NCI-H748 (cell line): ENCODE results near the gene JMJD1C.
"Not testable (repeated sequence)": the region's sequence is repeated elsewhere in the genome, so short reads cannot be mapped to it uniquely, and the experiment has no call there.

ENCODE experiments used
- DNase-seq: peaks from one replicate; lab custom pipeline; 2025; ENCODE audit not compliant: unreplicated experiment; lab: John Stamatoyannopoulos, UW

The JMJD1C gene

GRCh38 chr10:63365976-63366765 lies 99.6 kb downstream of the JMJD1C start:
- DNase-seq = no peak

- no peak for DNase-seq
These were observed 100.9 kb downstream of the JMJD1C start for GRCh38 chr10:63364918-63365317.

DNA sequence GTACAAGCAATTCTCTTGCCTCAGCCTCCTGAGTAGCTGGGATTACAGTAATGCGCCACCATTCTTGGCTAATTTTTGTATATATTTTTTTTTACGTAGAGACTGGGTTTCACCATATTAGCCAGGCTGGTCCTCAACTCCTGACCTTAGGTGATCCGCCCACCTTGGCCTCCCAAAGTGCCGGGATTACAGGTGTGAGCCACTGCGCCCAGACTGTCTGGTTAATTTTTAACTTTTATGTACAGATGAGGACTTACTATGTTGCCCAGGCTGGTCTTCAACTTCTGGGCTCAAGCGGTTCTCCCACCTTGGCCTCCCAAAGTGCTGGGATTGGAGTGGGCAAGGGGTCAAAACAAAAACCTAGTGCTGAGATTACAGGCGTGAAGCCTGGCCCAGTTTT lies 101.8 kb downstream of the JMJD1C start:
- no peak for DNase-seq

DNA sequence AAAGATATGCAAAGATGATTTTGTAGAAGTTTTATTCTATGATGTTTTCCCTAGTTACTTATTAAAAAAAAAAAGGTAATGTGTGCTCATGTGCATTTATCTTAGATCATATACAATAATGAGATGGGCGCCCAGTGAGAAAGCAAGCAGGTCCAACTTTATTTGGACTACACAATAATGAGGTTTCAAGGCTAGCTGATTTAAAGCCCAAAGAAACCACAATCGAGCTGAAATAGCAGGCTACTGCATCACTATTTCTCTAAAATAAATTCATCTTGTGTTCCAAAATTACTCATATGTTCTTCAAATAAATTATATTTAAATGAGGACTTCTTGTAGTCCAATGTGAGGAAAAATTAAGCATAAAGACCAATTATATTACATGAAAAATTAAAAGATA lies 110.1 kb downstream of the JMJD1C start:
- DNase-seq = no peak

DNA sequence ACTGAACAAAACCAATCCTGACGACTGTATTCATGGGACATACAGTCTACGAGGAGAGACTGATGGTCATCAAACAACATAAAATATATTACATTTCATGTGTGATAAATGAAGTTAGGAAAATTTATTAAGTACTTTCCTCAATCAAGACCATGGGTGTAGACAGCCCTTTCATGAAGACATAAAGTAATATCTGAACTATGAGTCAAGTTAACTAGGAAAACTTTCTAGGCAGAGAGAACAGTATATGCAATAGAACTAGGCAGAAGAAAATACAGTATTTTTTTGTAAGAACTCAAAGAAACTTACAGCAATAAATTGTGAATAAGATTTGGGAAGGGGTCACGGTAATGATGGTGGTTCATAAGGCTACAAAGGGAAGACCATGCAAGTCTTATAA lies 112.8 kb downstream of the JMJD1C start:
- no peak for DNase-seq

DNA sequence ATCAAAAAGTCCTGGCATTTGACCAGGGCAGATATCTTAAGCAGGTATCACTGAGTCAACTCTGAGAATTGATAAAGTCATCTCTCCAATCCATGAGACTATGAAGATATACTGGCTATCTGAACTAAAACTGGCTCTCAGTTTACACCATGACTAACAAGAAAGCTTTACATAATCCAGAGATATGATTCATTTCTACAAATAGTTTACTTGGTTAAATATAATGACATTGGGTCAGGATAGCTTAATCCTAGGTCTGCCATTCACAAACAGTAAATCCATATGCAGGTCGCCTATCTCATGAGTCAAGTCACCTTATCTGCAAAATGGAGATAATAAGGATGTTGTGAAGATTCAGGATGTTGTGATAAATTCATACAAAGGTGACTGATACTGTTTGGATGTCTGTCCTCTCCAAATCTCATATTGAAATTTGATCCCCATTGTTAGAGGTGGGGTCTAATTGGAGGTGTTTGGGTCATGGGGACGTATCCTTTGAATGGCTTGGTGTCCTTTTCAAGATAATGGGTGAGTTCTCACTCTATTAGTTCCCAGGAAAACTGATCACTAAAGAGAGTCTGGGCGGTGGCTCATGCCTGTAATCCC lies 117.4 kb downstream of the JMJD1C start:
- no peak for DNase-seq

- DNase-seq = no peak
These were observed 119.7 kb downstream of the JMJD1C start for GRCh38 chr10:63346015-63346441.

DNA sequence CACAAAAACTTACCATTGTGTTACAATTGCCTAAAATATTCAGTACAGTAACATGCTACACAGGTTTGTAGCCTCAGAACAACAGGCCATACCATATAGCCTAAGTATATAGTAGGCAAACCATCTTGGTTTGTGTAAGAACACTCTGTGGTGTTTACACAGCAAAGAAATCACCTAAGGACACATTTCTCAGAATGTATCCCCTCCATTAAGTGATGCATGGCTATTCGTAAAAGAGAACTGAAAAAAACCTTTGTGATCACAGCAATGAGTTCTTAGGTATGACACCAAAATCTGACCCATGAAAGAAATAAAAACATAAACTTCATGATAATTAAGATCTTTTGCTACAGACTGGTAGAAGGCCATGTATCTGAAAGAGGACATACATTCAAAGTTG lies 121.5 kb downstream of the JMJD1C start:
- DNase-seq = no peak

GRCh38 chr10:63343476-63343875 lies 122.3 kb downstream of the JMJD1C start:
- DNase-seq = no peak

GRCh38 chr10:63339640-63340039 lies 126.1 kb downstream of the JMJD1C start:
- not testable (repeated sequence) for DNase-seq

DNA sequence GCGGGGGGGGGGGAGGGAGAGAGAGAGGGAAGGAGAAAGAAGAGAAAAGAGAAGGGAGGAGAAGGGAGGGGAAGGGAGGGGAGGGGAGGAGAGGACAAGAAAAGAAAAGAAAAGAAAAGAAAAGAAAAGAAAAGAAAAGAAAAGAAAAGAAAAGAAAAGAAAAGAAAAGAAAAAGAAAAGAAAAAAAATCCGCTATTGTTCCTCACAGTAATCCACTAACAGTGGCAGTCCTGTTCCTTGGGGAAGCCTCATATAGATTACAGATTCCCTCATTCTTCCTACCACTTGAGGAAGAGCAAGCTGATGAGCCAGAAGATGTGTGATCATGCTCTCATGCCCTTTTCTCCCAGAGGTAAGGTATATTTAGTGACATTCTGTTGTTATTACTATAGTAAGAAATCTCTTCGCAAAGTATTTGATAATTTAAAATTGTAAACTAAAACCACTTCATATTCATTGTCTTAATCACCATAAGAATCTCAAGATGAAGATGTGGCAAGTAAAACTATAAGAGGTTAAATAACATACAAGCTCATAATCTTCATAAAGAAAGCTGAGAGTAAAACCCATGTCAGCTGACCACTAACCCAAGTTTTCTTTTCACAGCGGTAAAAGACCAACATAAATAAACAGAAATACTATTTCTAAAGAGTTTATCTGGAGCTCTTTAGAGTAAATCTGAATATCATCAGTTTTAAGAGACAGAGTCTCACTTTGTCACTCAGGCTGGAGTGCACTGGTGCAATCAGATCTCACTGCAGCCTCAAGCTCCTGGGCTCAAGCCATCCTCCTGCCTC lies 128.1 kb downstream of the JMJD1C start:
- DNase-seq = no peak

DNA sequence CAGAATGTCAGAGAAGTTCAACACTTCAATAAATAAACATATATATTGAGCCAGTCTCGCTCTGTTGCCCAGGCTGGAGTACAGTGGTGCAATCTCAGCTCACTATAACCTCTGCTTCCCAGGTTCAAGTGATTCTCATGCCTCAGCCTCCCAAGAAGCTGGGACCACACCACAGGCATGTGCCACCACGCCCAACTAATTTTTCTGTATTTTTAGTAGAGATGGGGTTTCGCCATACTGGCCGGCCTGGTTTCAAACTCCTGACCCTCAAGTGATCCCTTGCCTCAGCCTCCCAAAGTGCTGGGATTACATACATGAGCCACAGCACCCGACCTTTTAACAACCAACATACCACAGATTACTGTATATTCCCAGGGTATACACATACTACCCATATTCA lies 134.2 kb downstream of the JMJD1C start:
- DNase-seq = no peak

GRCh38 chr10:63324495-63324854 lies 141.3 kb downstream of the JMJD1C start:
- no peak for DNase-seq

GRCh38 chr10:63323701-63324494 lies 141.9 kb downstream of the JMJD1C start:
- no peak for DNase-seq

- no peak for DNase-seq
These were observed 145.1 kb downstream of the JMJD1C start for GRCh38 chr10:63320683-63321082.

DNA sequence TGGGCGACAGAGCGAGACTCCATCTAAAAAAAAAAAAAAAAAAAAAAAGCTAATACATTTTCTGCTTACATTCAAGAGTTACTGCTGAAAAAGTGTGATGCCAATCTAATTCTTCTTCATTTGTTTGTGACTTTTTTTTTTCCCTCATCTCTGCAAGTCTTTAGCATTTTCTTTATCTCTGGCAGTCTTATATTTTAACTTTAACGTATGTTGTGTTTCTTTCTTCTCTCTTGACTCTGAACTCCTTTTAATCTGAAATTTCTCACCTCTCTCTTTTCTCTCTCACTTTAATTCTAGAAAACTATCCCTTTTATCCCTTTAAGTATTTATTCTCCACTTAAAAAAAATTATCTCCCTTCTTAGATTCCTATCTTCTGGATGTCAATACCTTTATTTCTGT lies 146.5 kb downstream of the JMJD1C start:
- DNase-seq = no peak

GRCh38 chr10:63318491-63318890 lies 147.3 kb downstream of the JMJD1C start:
- DNase-seq = no peak

DNA sequence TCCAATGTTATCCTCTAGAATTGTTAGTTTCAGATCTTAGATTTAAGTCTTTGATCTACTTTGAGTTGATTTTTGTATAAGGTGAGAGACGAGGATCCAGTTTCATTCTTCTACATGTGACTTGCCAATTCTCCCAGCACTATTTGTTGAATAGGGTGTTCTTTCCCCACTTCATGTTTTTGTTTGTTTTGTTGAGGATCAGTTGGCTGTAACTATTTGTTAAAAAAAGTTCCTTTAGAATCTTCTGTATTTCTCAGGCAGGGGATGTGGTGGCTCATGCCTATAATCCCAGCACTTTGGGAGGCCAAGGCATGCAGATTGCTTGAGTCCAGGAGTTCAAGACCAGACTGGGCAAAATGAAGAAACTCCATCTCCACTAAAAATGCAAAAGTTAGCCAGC lies 151.8 kb downstream of the JMJD1C start:
- DNase-seq = no peak

DNA sequence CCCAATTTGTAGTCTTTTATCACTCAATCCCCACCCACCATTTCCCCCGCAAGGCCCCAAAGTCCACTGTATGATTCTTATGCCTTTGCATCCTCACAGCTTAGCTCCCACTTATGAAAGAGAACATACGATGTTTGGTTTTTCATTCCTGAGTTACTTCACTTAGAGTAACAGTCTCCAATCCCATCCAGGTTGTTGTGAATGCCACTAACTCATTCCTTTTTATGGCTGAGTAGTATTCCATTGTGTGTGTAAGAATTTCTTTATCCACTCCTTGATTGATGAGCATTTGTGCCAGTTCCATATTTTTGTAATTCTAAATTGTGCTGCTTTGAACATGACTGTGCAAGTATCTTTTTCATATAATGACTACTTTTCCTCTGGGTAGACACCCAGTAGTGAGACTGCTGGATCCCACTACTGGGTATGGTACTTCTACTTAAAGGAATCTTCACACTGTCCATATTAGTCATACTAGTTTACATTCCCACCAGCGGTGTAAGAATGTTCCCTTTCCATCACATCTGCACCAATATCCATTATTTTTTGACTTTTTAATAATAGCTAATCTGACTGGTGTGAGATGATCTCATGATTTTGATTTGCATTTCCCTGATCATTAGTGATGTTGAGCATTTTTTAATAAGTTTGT lies 152.6 kb downstream of the JMJD1C start:
- DNase-seq = no peak

DNA sequence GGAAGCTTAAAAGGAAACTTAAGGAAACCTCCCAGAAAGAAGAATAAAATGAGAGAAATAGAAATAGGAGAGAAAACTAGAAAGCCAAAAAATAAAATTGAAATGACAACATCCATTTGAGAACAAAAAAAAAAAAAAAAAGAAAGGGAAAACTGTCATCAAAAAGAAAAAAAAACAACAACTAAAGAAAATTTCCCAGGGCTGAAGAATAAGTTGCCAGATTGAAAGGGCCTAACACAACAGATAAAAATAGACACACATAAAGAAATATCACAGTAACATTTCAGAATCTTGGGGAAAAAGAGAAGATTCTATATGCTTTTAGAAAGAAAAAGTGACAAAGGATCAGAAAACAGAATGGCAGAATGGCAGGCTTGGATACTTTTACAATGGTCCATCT lies 157.1 kb downstream of the JMJD1C start:
- DNase-seq = no peak

DNA sequence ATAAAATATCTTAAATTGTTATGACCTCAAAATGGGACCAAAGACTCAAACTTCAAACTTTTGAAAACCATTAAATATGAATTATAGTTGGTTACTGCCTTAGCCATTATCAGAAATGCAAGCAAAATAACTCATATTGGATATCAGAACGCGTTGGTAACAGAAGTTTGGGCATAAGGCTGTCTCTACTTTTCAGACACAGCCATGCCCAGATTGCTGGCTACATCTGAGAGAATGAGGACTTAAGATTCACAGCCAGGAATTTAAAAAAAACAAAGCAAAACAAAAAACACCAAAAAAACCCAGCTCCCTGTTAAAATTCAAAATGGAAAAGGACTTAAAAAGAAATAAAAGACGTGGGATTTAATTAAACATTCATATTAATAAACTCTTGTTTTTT lies 161.6 kb downstream of the JMJD1C start:
- no peak for DNase-seq
